RWPE1 (cell line): Measurements from ENCODE around the gene CBX1.

Source experiments
- CTCF ChIA-PET: fragments of 350-600 bp; sonication (Branson Sonifier 250); formaldehyde crosslinking; extraction: SDS; loops from one replicate; lab custom pipeline; 2021; lab: Yijun Ruan, JAX
- POLR2A ChIA-PET: fragments of 400-600 bp; formaldehyde crosslinking; extraction: SDS; loops from one replicate; lab custom pipeline; 2020; ENCODE audit warnings: antibody characterized with exemption; ENCODE audit not compliant: low non-redundant PET; lab: Yijun Ruan, JAX
- DNase-seq: peaks from one replicate; pipeline ENCODE4 v3.0.0; 2012; ENCODE audit warnings: low spot score
- H3K27ac ChIP-seq: fragments of 450-650 bp; 2 replicates; pipeline ENCODE4 v1.5.1; 2017
- CTCF ChIP-seq: fragments of 450-650 bp; conservative IDR thresholded peaks from 2 replicates; pipeline ENCODE4 v1.5.1; 2017; ENCODE audit warnings: low read depth, mild to moderate bottlenecking

Gene CBX1

GRCh38 chr17:48051706-48052486 is 49.4 kb downstream of the CBX1 start:
- CTCF ChIA-PET: interaction anchor here (0.9 to 1.1 kb wide), 2 partner anchors 9 to 17 kb away, joined by 3 read pairs; no protein-coding TSS in a partner anchor
- POLR2A ChIA-PET: interaction anchor here (0.9 kb wide), 1 partner anchor 26 kb away, joined by 3 read pairs; no protein-coding TSS in a partner anchor
- H3K27ac ChIP-seq: peak overlapping the region; percentile 99
- no peak for TF ChIP-seq CTCF
- peak; percentile 67 for DNase-seq

- TF ChIP-seq CTCF: no peak
- H3K27ac ChIP-seq: peak overlapping the region; percentile 99
- ChIA-PET CTCF (no interaction called here), POLR2A (no interaction called here)
- DNase-seq: no peak
Observed at GRCh38 chr17:48051283-48051682, 50.0 kb downstream of the CBX1 start.

GRCh38 chr17:48048384-48049126 is 52.7 kb downstream of the CBX1 start:
- ChIA-PET POLR2A (interaction anchor here (0.5 to 1.7 kb wide), 13 partner anchors 9 to 202 kb away, joined by 3 to 10 read pairs (median 3); no protein-coding TSS in a partner anchor), CTCF (interaction anchor here (1.2 to 3.9 kb wide), 3 partner anchors 10 to 26 kb away, joined by 3 to 20 read pairs (median 4); no protein-coding TSS in a partner anchor)
- no peak for TF ChIP-seq CTCF
- peak; percentile 85 for DNase-seq
- H3K27ac ChIP-seq: peak overlapping the region; percentile 99

GRCh38 chr17:48047741-48048383 is 53.4 kb downstream of the CBX1 start, which contains the start of gene NFE2L1:
Gene NFE2L1, plus strand, starts transcription at chr17:48048359. Its CDS starts 2,760 bp downstream, at chr17:48051119.
- ChIA-PET CTCF (interaction anchor here (3.9 kb wide), 1 partner anchor 21 kb away, joined by 20 read pairs; no protein-coding TSS in a partner anchor), POLR2A (interaction anchor here (0.7 to 1.7 kb wide), 9 partner anchors 10 to 1006 kb away, joined by 3 to 10 read pairs (median 5); no protein-coding TSS in a partner anchor)
- no peak for TF ChIP-seq CTCF
- H3K27ac ChIP-seq: peak within 1 kb of the TSS; percentile 99
- DNase-seq: peak; percentile 98

- ChIA-PET CTCF (interaction anchor here (0.6 to 3.9 kb wide), 2 partner anchors 21 to 1305 kb away, joined by 3 to 20 read pairs; no protein-coding TSS in a partner anchor), POLR2A (interaction anchor here (0.8 kb wide), 1 partner anchor 1007 kb away, joined by 3 read pairs; no protein-coding TSS in a partner anchor)
- no peak for DNase-seq
- peak overlapping the region; percentile 99 for H3K27ac ChIP-seq
- no peak for TF ChIP-seq CTCF
Observed at GRCh38 chr17:48047113-48047740, 54.1 kb downstream of the CBX1 start.
